Endothelial cell of umbilical vein (primary cell): ENCODE data around the gene MOXD1. TPM values are rescaled to one million over a fixed set of nuclear protein-coding genes. Genes with fewer than 3 reads are reported as not detected.

Experiments
- BruUV-seq: library from RNA; stranded (reverse); fragments of 400-500 nt; replicated peaks from 2 replicates; lab custom pipeline; 2021; lab: Mats Ljungman, UMichigan
- CTCF ChIA-PET: fragments of 300-600, 350-600 bp; sonication (Branson Sonifier 250); formaldehyde crosslinking; loops from one replicate; lab custom pipeline; 2021; ENCODE audit warnings: antibody characterized with exemption, inconsistent platforms; lab: Charles Lee
- POLR2A ChIA-PET: fragments of 300-600, 350-600 bp; sonication (Branson Sonifier 250); formaldehyde crosslinking; loops from one replicate; lab custom pipeline; 2021; ENCODE audit warnings: antibody characterized with exemption, inconsistent platforms; lab: Charles Lee
- DNase-seq: peaks from one replicate; pipeline ENCODE4 v3.0.0-alpha.2; 2011; ENCODE audit warnings: low read depth, low spot score
- FAIRE-seq: peaks from 2 replicates; lab custom pipeline; 2011; peaks lifted over from hg19 to GRCh38; lab: Jason Lieb, UNC
- H2AFZ ChIP-seq: 2 replicates; pipeline ENCODE4 v1.6.0; 2012; ENCODE audit warnings: low read depth, low read length, control low read depth, inconsistent platforms
- H3K27ac ChIP-seq: 2 replicates; pipeline ENCODE4 v1.5.1; 2011; ENCODE audit warnings: low read depth, mild to moderate bottlenecking, control low read depth, low read length, moderate library complexity; ENCODE audit not compliant: insufficient read depth
- H3K27me3 ChIP-seq, 2 experiments: 2 replicates each; pipeline versions ENCODE4 v1.6.0 to v1.6.1; 2011; ENCODE audit warnings: low read length in 2 of 2, mixed read lengths in 1 of 2; ENCODE audit not compliant: control insufficient read depth in 2 of 2, insufficient read depth in 2 of 2
- H3K36me3 ChIP-seq, 2 experiments: 2 replicates in 1 of 2; 3 replicates in 1 of 2; pipeline ENCODE4 v1.5.1; 2011; ENCODE audit warnings: low read length in 2 of 2, mild to moderate bottlenecking in 1 of 2, moderate library complexity in 1 of 2; ENCODE audit not compliant: control insufficient read depth in 2 of 2, insufficient read depth in 2 of 2; ENCODE audit errors: extremely low read depth in 1 of 2
- H3K4me1 ChIP-seq: 3 replicates; pipeline ENCODE4 v1.5.1; 2011; ENCODE audit warnings: mild to moderate bottlenecking, low read length; ENCODE audit not compliant: control insufficient read depth, insufficient read depth; ENCODE audit errors: extremely low read depth
- H3K4me2 ChIP-seq: 2 replicates; pipeline ENCODE4 v1.6.1; 2011; ENCODE audit warnings: low read length, control low read depth, mixed read lengths; ENCODE audit not compliant: insufficient read depth
- H3K4me3 ChIP-seq, 3 experiments: fragments of 200-600 bp in 1 of 3; sonication (generic), shearing (Covaris generic) in 1 of 3; replicated peaks in 1 of 3; 2 replicates each; pipeline ENCODE4 v1.5.1; 2011 to 2016; ENCODE audit warnings: control low read depth in 3 of 3, low read length in 3 of 3, mild to moderate bottlenecking in 2 of 3, inconsistent platforms in 1 of 3, low read depth in 1 of 3, moderate library complexity in 1 of 3; ENCODE audit not compliant: insufficient read depth in 1 of 3
- H3K79me2 ChIP-seq: 2 replicates; pipeline ENCODE4 v1.6.0; 2012; ENCODE audit warnings: low read length, inconsistent platforms; ENCODE audit not compliant: control insufficient read depth, insufficient read depth
- H3K9ac ChIP-seq: replicated peaks from 2 replicates; pipeline ENCODE3; 2011; ENCODE audit warnings: low read length, control low read depth; ENCODE audit not compliant: insufficient read depth; ENCODE audit errors: extremely low read depth
- H3K9me1 ChIP-seq: replicated peaks from 3 replicates; pipeline ENCODE4 v1.6.0; 2011; ENCODE audit warnings: mild to moderate bottlenecking, low read length; ENCODE audit not compliant: control insufficient read depth, insufficient read depth; ENCODE audit errors: extremely low read depth
- H3K9me3 ChIP-seq: replicated peaks from 2 replicates; pipeline ENCODE4 v1.5.1; 2012; ENCODE audit warnings: low read length, inconsistent platforms; ENCODE audit not compliant: control insufficient read depth, insufficient read depth
- H4K20me1 ChIP-seq: replicated peaks from 2 replicates; pipeline ENCODE3; 2011; ENCODE audit warnings: mild to moderate bottlenecking, low read length; ENCODE audit not compliant: control insufficient read depth, insufficient read depth; ENCODE audit errors: extremely low read depth
- CTCF ChIP-seq, 2 donors: IDR thresholded peaks; 1 replicate in 1 of 2; 2 replicates in 1 of 2; pipeline ENCODE4 v1.5.1; 2011; ENCODE audit warnings: low read length in 2 of 2, mild to moderate bottlenecking in 2 of 2, moderate library complexity in 2 of 2, control low read depth in 1 of 2, inconsistent platforms in 1 of 2, low read depth in 1 of 2; ENCODE audit not compliant: insufficient read depth in 1 of 2; ENCODE audit errors: extremely low read depth in 1 of 2
- EZH2 ChIP-seq: IDR thresholded peaks from 2 replicates; pipeline ENCODE4 v1.6.1; 2012; ENCODE audit warnings: borderline replicate concordance, low read depth, mild to moderate bottlenecking, moderate library complexity, low read length, inconsistent platforms; ENCODE audit not compliant: severe bottlenecking
- FOS ChIP-seq: IDR thresholded peaks from 2 replicates; pipeline ENCODE4 v1.6.1; 2011; ENCODE audit warnings: mild to moderate bottlenecking, low read length, moderate library complexity, borderline replicate concordance; ENCODE audit not compliant: insufficient read depth
- GATA2 ChIP-seq: IDR thresholded peaks from 2 replicates; pipeline ENCODE4 v1.7.0; 2011; ENCODE audit warnings: low read depth, mild to moderate bottlenecking, moderate library complexity, mixed read lengths, low read length; ENCODE audit not compliant: insufficient read length, insufficient read depth
- JUN ChIP-seq: IDR thresholded peaks from 2 replicates; pipeline ENCODE4 v1.6.1; 2011; ENCODE audit warnings: borderline replicate concordance, low read depth; ENCODE audit not compliant: insufficient read length, insufficient read depth
- MAX ChIP-seq: IDR thresholded peaks from 2 replicates; pipeline ENCODE4 v1.6.1; 2011; ENCODE audit not compliant: insufficient read depth, insufficient read length
- MYC ChIP-seq: IDR thresholded peaks from one replicate; pipeline ENCODE4 v1.6.1; 2011; ENCODE audit warnings: mild to moderate bottlenecking, low read depth, low read length
- POLR2A ChIP-seq: IDR thresholded peaks from 2 replicates; pipeline ENCODE4 v1.6.1; 2012; ENCODE audit warnings: low read depth, mild to moderate bottlenecking, control low read depth, low read length
- POLR2AphosphoS5 ChIP-seq: IDR thresholded peaks from 2 replicates; pipeline ENCODE4 v1.6.1; 2012; ENCODE audit warnings: low read depth, mild to moderate bottlenecking, control low read depth, low read length, moderate library complexity; ENCODE audit not compliant: insufficient read depth
- dilution Hi-C: fragments of 300-500 bp; cut with MboI; formaldehyde crosslinking; loops from one replicate; pipeline ENCODE4 v1.15.0; 2019; ENCODE audit warnings: low sequenced_read_pairs; ENCODE audit not compliant: extremely low pct_ligation_motif_present
- intact Hi-C: fragments of 100-400 bp; cut with micrococcal nuclease; formaldehyde crosslinking; loops from one replicate; pipeline ENCODE4 v1.10.0; 2022
- polyA plus RNA-seq, 4 experiments: library from polyadenylated mRNA; depleted of rRNA in 3 of 4; stranded (reverse) in 3 of 4; unstranded in 1 of 4; fragments of >200 nt; gene quantifications; 2 replicates each; pipeline versions ENCODE4 v1.2.1 to v1.2.3, GENCODE V29; 2011 to 2012; ENCODE audit warnings: missing spikeins in 1 of 4
- total RNA-seq: library from RNA; stranded (reverse); gene quantifications from 2 replicates; pipeline ENCODE4 v1.2.3, GENCODE V29; 2021

MOXD1 gene
- total and polyA plus RNA-seq, 2 donors (not counting 3 experiments of a cell fraction or from before 2014, with no cell fraction given), result 0.01 TPM; not detected in 1

GRCh38 chr6:132446141-132446854 is 45.0 kb upstream of the MOXD1 start:
- Histone ChIP-seq H4K20me1 (no peaks in the 10 kb centered on the region), H3K9ac (no peak overlapping the region), H3K27me3 (no peaks in the 10 kb centered on the region), H3K4me2 (no peak overlapping the region), H3K79me2 (no peaks in the 10 kb centered on the region), H3K27ac (no peak overlapping the region), H3K9me3 (no peaks in the 10 kb centered on the region), H3K4me3 (no peak overlapping the region), H2AFZ (no peak overlapping the region), H3K36me3 (no peaks in the 10 kb centered on the region), H3K9me1 (no peaks in the 10 kb centered on the region), H3K4me1 (no peaks in the 10 kb centered on the region)
- intact Hi-C loops (no loop called here), dilution Hi-C loops (no loop called here)
- no TSS peak for BruUV-seq
- POLR2A ChIA-PET, result no interaction called here
- FAIRE-seq (no peak), DNase-seq (no peak)
- CTCF ChIA-PET, result interaction anchor here (1.3 kb wide), 1 partner anchor 9 kb away, joined by 5 read pairs; no protein-coding TSS in a partner anchor
- TF ChIP-seq FOS (no peak), EZH2 (no peak), MYC (no peak), POLR2AphosphoS5 (no peak), CTCF (IDR thresholded peaks at IDR 0.05; ENCODE audit: extremely low read depth in 1 of 2, insufficient read depth in 1 of 2, low read depth in 1 of 2, low read length in 2 of 2) (no peak), JUN (no peak), POLR2A (no peak), MAX (no peak), GATA2 (no peak)
